ENCODE measurements around the gene MTMR10. TPM values are rescaled to one million over a fixed set of nuclear protein-coding genes. Genes with fewer than 3 reads are reported as not detected.
A peak's percentile ranks its signal among the peaks of the same experiment; 100 is the strongest.

MTMR10 gene
- total RNA-seq, 1 experiment from 2014 or later, result 23.2 TPM

DNA sequence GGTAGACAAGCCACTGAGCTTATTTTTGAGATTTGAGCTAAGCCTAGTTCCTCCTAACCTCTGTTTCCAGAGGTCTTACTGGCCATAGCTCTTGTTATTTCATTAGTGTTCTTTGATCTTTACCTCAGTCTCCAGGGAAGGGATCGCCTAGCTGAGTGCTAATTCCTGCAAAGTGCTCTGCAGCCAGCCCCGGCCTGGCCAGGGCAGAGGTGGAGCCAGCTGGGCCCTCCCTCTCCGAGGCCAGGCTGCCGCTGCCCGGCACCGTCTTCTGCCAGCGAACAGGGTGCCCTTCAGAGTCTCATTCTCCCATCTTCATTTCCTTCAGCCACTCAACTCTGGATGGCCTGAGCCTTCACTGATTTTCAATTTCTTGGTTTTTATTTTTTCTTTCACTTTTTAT, 68.0 kb downstream of the MTMR10 start:
- Histone ChIP-seq H3K4me2 (ENCODE audit: insufficient read depth, insufficient read length, low read length) (no peak overlapping the region), H3K18ac (ENCODE audit: insufficient read length, low read depth, low read length) (no peak overlapping the region), H3K79me2 (ENCODE audit: insufficient read depth, low read length) (no peaks in the 10 kb centered on the region), H3K4me1 (ENCODE audit: insufficient read depth, low read length) (peaks cover 7% of the 10 kb centered on the region; the same call in 1 of the 2 replicates), H2BK15ac (ENCODE audit: low read depth, low read length) (no peak overlapping the region), H3K27me3 (ENCODE audit: insufficient read depth, low read length) (no peaks in the 10 kb centered on the region), H3K9ac (ENCODE audit: extremely low read depth, insufficient read length, low read length) (no peak overlapping the region), H2BK20ac (ENCODE audit: low read depth, low read length, poor library complexity, severe bottlenecking) (no peak overlapping the region), H3K9me3 (ENCODE audit: control insufficient read depth, low read depth, low read length) (no peaks in the 10 kb centered on the region), H2BK12ac (ENCODE audit: insufficient read length, low read depth, low read length) (no peak overlapping the region), H2BK5ac (ENCODE audit: insufficient read length, low read length) (no peak overlapping the region), H2AK5ac (ENCODE audit: insufficient read length, low read length) (no peak overlapping the region), H3K56ac (ENCODE audit: insufficient read length, low read depth, low read length) (no peak overlapping the region), H3K23me2 (ENCODE audit: insufficient read length, low read depth, low read length, poor library complexity, severe bottlenecking) (no peaks in the 10 kb centered on the region), H3K4ac (ENCODE audit: low read depth, low read length) (no peak overlapping the region), H2BK120ac (ENCODE audit: low read depth, low read length, poor library complexity, severe bottlenecking) (no peak overlapping the region), H3K79me1 (ENCODE audit: insufficient read depth, low read depth, low read length, poor library complexity, severe bottlenecking) (no peaks in the 10 kb centered on the region), H4K8ac (replicated peaks; ENCODE audit: insufficient read length, low read depth, low read length) (no peak overlapping the region), H4K91ac (ENCODE audit: insufficient read length, low read depth, low read length) (peak overlapping the region; percentile 70), H3T11ph (ENCODE audit: low read length) (no peak overlapping the region), H2AFZ (ENCODE audit: low read length) (no peak overlapping the region), H4K5ac (ENCODE audit: insufficient read length, low read depth, low read length) (no peak overlapping the region), H3K27ac (ENCODE audit: insufficient read length, low read depth, low read length) (peak overlapping the region; percentile 97), H3K14ac (ENCODE audit: insufficient read depth, low read length) (no peak overlapping the region), H3K23ac (ENCODE audit: insufficient read length, low read depth, low read length) (no peak overlapping the region), H4K20me1 (ENCODE audit: control insufficient read depth, insufficient read depth, insufficient read length) (no peaks in the 10 kb centered on the region)
- H3K4me3 Mint-ChIP-seq, result peak overlapping the region in 1 of 2 experiments; percentile 13; a peak in 1 of 5 replicates
- peak overlapping the region; percentile 95 to 100 (median 98) for H3K27ac Mint-ChIP-seq
- no peak for DNase-seq
- WGBS (ENCODE audit: extremely low coverage, insufficient read length, low lambda C conversion rate), result no CpG with 5 or more reads among the region's 7 CpGs
- TF ChIP-seq, protein P1, sequence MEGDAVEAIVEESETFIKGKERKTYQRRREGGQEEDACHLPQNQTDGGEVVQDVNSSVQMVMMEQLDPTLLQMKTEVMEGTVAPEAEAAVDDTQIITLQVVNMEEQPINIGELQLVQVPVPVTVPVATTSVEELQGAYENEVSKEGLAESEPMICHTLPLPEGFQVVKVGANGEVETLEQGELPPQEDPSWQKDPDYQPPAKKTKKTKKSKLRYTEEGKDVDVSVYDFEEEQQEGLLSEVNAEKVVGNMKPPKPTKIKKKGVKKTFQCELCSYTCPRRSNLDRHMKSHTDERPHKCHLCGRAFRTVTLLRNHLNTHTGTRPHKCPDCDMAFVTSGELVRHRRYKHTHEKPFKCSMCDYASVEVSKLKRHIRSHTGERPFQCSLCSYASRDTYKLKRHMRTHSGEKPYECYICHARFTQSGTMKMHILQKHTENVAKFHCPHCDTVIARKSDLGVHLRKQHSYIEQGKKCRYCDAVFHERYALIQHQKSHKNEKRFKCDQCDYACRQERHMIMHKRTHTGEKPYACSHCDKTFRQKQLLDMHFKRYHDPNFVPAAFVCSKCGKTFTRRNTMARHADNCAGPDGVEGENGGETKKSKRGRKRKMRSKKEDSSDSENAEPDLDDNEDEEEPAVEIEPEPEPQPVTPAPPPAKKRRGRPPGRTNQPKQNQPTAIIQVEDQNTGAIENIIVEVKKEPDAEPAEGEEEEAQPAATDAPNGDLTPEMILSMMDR (conservative IDR thresholded peaks at IDR 0.05), result no peak
- peaks cover 18 to 73% (median 67%) of the 10 kb centered on the region in 3 experiments; a peak in 6 of 7 replicates for H3K36me3 Mint-ChIP-seq (ENCODE audit: insufficient read depth in 1 of 3, low read depth in 3 of 3)
- H3K9me3 Mint-ChIP-seq, result no peaks in the 10 kb centered on the region
- no peaks in the 10 kb centered on the region for H3K27me3 Mint-ChIP-seq (ENCODE audit: low read depth)
- peaks cover 40 to 41% of the 10 kb centered on the region in 2 experiments for H3K4me1 Mint-ChIP-seq

Measured in H9 (cell line).